Epithelial cell of prostate (primary cell): ENCODE measurements around the gene C5AR2.
"Not testable (repeated sequence)": the region's sequence is repeated elsewhere in the genome, so short reads cannot be mapped to it uniquely, and the experiment has no call there.

ENCODE experiments used
- DNase-seq: peaks from one replicate; pipeline ENCODE4 v3.0.0-alpha.2; 2011; ENCODE audit warnings: low read depth, low spot score
- H3K27ac ChIP-seq: fragments of 450-650 bp; 2 replicates; pipeline ENCODE4 v1.5.1; 2017; ENCODE audit warnings: mild to moderate bottlenecking

C5AR2 gene

DNA sequence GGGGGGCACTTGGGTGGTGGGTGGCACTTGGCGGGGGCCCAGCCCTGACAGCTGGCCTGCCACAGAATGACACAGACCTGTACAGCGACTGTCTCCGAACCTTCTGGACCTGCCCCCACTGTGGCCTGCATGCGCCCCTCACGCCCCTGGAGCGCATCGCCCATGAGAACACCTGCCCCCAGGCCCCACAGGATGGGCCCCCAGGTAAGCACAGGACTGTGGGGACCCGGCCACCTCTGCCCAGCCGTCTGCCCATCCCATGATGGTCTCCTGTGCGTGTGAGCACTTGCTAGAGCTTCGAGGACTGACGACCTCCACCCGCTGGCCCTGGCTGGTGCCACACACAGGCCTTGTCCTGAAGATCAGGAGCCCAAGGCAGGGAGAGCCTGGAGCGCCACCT is 49.1 kb downstream of the C5AR2 start:
- no peak overlapping the region for H3K27ac ChIP-seq
- no peak for DNase-seq

DNA sequence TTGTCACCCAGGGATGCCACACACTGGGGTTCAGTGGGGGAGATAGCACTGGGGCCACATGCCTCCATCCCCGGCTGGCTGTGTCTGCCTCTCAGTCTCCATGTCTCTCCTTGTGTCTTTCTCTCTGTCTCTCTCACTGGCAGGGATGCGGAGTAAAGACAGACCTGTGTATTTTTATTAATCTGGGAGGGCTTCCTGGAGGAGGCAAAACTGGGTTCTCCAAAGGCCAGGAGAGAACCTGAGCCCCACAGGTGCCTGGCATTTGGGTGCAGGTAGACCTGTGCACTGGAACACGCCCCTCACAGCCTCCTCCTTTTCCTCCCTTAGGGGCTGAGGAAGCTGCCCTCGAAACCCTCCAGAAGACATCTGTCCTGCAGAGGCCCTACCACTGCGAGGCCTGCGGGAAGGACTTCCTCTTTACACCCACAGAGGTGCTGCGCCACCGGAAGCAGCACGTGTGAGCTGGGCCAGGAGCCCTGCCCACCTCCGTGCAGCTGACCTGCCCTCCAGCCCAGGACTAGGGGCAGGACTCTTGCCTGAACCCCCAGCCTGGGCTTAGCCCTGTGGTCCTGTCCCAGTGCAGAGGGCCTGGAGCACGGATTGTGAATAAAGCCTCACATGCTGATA is 49.8 kb downstream of the C5AR2 start:
- H3K27ac ChIP-seq, result no peak overlapping the region
- no peak for DNase-seq

DNA sequence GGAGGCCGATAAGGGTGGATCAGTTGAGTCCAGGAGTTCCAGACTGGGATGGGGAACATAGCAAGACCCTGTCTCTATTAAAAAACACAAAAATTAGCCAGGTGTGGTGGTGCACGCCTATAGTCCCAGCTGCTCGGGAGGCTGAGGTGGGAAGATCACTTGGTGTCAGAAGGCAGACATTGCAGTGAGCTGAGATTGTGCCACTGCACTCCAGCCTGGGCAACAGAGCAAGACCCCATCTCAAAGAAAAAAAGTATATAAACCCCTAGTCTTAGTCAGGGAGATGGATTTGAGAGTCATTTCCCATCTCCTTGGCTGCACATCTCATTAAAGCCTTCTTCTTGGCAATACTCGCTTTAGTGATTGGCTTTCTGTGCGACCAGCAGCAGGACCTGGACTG is 51.9 kb downstream of the C5AR2 start:
- H3K27ac ChIP-seq, DNase-seq: not testable (repeated sequence)

DNA sequence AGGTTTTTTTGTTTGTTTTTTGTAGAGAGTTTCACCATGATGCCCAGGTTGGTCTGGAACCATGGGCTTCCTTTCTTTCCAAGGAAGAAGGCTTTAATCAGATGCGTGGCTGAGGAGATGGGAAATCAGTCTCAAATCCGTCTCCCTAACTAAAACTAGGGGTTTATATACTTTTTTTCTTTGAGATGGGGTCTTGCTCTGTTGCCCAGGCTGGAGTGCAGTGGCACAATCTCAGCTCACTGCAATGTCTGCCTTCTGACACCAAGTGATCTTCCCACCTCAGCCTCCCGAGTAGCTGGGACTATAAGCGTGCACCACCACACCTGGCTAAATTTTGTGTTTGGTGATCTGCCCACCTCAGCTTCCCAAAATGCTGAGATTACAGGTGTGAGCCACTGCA is 52.6 kb downstream of the C5AR2 start:
- DNase-seq, H3K27ac ChIP-seq: not testable (repeated sequence)

DNA sequence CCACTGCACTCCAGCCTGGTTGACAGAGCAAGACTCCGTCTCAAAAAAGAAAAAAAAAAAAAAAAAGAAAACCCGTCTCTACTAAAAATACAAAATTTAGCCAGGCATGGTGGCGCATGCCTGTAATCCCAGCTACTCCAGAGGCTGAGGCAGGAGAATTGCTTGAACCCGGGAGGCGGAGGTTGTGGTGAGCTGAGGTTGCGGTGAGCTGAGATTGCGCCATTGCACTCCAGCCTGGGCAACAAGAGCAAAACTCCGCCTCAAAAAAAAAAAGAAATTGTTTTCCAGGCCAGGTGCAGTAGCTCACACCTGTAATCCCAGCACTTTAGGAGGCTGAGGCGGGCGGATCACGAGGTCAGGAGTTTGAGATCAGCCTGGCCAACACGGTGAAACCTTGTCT is 54.6 kb downstream of the C5AR2 start:
- not testable (repeated sequence) for DNase-seq, H3K27ac ChIP-seq

DNA sequence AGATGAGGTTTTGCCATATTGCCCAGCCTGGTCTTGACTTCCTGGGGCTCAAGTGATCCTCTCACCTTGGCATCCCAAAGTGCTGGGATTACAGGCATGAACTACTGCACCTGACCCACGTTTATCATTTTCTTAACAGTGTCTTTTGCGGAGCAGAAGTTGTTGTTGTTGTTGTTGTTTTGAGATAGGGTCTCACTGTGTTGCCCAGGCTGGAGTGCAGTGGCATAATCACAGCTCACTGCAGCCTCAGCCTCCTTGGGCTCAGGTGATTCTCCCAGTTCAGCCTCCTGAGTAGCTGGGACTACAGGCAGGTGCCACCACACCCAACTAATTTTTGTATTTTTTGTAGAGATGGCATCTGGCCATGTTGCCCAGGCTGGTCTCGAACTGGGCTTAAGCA is 55.6 kb downstream of the C5AR2 start:
- not testable (repeated sequence) for H3K27ac ChIP-seq, DNase-seq

DNA sequence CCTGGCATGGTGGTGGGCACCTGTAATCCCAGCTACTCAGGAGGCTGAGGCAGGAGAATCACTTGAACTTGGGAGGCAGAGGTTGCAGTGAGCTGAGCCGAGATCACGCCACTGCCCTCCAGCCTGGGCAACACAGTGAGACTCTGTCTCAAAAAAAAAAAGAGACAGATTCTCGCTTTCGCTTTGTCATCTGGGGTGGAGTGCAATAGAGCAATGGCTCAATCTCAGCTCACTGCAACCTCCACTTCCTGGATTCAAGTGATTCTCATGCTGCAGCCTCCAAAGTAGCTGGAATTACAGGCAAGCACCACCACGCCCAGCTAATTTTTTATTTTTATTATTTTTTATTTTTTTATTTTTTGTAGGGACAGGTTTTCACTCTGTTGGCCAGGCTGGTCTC is 56.7 kb downstream of the C5AR2 start:
- DNase-seq, H3K27ac ChIP-seq: not testable (repeated sequence)

DNA sequence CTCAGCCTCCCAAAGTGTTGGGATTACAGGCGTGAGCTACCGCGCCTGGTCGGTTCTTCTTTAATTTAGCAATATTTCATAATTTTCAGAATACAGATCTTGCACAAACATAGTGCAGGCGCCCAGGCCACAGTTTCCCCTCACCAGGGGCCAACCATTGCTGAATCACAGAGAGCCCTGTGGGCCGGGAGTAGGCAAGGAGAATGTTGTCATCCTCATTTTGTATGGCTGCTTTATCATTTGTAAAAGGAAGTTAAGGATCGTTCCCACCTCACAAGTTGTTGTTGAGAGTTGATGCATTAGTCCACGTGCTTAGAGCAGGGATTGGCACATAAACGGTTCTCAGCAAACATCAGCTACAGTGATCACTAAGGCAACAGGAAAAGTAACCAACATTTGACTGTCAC is 57.2 kb downstream of the C5AR2 start:
- no peak for DNase-seq
- no peak overlapping the region for H3K27ac ChIP-seq

DNA sequence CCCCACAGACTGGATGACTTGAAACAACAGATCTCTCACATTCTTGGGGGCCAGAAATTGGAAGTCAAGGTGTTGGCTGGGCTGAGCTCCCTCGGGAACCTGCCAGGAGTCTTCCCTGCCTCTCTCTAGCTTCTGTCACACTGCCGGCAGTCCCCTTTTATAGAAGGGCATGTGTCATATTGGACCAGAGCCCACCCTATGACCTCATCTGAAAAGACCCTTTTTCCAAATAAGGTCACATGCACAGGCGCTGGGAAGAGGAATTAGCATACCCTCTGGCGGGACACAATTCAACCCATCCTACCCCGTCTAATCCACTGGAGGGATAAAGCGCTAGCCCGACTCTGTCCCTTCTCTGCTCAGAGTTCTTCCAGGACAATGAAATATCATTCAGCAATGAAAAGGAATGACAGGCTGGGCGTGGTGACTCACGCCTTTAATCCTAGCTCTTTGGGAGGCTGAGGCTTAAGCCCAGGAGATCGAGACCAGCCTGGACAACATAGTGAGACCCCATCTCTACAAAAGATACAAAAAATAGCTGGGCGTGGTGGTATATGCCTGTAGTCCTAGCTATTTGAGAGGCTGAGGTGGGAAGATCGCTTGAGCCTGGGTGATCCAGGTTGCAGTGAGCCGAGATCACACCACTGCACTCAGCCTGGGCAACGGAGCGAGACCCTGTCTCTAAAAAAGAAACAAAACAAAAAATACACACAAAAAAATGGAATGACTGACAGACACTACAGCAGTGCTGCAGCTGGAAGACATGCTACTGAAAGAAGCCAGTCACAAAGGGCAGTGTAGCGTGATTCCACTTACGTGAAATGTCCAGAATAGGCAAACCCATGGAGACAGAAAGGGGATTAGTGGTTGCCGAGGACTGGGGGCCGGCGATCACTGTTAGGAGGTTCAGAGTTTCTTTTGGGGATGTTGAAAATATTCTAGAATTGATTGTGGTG is 58.8 kb downstream of the C5AR2 start:
- H3K27ac ChIP-seq, result no peak overlapping the region
- DNase-seq, result no peak

DNA sequence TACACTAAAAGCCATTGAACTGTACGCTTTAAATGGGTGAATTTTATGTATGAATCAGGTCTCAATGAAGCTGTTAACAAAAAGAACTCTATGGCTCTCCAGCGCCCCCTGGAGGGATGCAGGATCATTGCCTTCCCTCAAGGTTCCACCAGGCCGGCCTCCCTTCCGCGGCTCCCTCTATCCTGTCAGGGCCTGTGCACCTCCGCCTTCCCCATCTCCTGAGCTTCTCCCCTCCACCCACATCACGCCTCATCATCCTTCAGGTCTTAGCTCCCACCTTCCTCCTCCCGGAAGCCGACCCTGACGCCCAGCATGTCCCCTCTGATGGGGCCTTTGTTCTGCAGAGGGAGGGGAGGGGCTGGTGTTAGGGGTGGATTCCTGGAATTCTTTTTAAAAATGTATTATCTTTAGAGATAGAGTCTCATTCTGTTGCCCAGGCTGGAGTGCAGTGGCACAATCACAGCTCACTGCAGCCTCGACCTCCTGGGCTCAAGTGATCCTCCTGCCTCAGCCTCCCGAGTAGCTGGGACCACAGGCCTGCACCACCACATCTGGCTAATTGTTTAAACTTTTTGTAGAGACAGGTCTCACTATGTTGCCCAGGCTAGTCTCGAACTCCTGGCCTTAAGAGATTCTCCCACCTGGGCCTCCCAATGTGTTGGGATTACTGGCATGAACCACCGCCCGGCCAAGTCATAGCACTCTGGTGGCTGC is 59.7 kb downstream of the C5AR2 start:
- DNase-seq, result no peak
- H3K27ac ChIP-seq, result no peak overlapping the region
